NCI-H2029 treated with DMSO at 0.1 percent for 48 hours (cell line): ENCODE data around the gene TMEM120A.

Experiments
- DNase-seq: peaks from one replicate; lab custom pipeline; 2025; lab: John Stamatoyannopoulos, UW

The TMEM120A gene

GRCh38 chr7:75957021-75957736 is 37.2 kb downstream of the TMEM120A start:
- DNase-seq = no peak

DNA sequence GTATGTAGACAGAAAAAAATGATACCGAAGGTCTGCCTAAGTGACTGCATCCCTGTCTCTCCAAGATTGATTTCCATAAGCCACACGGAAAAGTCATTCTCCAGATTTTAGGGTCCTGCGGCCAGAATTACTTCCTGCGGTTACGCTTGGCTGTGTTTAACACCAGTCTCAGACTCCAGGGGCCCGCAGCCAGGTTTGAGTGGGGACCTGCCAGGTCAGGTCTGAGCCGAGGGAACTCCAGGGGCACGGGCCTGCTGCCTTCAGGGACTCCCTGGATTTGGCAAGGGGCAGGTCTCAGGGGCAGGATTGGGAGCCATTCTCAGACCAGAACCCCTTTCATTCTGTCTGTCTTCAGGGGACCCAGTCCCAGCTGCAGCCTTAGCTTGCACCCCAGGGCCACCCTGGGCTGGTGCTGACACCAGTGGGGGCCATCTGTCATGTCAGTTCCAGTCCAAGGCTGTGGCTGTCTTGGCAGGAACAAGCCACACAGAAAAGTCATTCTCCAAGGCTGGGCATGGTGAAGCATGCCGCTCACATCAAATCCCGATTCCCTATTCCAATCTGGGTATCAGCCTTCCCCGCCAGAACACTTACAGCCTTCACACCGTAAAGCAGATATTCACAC is 39.0 kb downstream of the TMEM120A start:
- no peak for DNase-seq

DNA sequence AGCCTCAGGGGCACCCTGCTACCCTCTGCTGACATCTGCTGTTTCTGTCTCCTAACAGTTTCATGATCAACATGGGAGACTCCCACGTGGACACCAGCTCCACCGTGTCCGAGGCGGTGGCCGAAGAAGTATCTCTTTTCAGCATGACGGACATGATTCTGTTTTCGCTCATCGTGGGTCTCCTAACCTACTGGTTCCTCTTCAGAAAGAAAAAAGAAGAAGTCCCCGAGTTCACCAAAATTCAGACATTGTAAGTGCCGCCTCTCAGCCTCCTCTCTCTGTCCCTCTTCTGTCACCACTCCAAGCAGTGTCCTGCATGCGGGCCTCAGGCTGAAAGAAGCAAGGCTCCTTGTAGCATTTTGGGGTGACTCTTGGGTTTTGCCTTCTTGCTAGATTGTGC is 40.5 kb downstream of the TMEM120A start:
- DNase-seq = no peak

DNA sequence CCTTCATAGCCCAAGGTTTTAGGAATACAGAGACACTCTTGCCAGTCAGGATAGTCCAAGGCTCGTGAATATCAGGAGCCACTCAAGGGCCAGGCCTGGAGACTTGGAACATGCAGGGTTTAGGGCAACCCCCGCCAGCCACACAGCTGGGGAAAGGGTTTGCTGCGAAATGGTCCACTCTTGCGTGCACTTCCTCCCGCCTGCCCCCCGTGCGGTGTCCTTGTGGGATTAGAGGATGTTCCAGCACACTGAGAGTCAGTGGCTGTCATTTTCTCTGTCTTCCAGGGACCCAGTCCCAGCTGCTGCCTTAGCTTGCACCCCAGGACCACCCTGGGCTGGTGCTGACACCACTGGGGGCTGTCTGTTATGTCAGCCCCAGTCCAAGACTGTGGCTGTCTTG is 41.0 kb downstream of the TMEM120A start:
- no peak for DNase-seq

- DNase-seq = no peak
Observed at GRCh38 chr7:75951506-75951905, 42.9 kb downstream of the TMEM120A start.

GRCh38 chr7:75950111-75950681 is 44.2 kb downstream of the TMEM120A start:
- DNase-seq = no peak

DNA sequence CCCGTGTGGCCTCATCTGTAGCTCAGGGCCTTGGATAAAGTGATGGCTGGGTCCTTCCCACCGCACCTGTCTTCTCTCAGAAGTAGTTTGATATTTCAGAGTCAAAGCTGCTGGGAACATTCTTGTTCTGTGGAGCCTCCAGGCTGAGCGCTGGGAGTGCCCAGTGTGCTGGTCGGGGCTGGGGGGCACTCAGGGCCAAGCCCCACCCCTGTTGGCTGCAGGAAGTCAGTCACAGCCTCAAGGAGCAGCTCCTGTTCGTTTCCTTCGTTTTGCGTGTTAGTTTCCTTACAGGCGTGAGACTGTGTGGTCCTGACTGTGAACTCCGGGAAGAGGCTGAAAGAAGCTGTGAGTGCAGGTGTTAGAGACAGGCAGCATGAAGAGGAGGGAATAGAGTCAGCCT is 46.2 kb downstream of the TMEM120A start:
- DNase-seq = no peak

- DNase-seq = no peak
Observed at GRCh38 chr7:75946207-75946855, 48.1 kb downstream of the TMEM120A start.

DNA sequence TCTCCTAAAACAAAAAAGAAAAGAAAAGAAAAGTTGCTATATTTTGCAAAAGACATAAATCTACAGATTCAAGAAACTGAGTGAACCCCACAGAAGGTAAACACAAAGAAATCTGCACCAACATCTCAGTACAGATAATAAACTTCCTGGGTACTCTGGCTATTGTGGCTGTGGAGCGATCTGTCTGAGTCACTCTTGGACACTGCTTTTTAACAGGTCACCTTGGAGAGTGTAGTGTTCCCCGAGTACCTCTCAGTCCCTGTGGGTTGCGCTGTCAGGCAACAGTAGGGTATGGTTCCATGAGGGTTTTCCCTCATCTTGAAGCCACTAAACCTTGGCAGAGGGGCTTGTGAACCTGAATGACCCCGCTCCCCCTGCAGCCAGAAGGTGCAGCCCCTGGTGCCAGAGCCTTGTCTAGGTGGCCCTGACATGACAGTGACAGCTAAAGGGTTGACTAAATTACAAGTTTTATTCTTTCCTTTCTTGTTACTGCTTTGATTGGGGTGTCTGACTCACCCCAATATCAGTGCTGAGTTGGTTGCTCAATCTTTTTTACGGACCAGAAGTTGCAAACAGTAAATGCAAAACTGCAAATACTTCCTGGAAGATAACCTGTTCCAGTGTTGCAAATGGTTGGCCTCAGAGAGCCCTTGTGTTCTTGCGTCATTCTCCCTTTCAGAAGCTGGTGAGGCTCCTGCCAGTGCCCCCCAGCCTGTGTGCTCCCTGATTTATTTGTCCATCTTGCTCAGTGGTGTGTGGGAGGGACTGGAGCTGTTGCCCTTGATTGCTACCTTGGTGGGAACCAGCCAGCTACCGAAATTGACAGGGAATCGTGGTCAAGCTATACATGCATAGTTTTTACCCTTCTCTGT is 48.9 kb downstream of the TMEM120A start:
- DNase-seq = no peak

GRCh38 chr7:75944507-75944906 is 49.9 kb downstream of the TMEM120A start:
- no peak for DNase-seq

DNA sequence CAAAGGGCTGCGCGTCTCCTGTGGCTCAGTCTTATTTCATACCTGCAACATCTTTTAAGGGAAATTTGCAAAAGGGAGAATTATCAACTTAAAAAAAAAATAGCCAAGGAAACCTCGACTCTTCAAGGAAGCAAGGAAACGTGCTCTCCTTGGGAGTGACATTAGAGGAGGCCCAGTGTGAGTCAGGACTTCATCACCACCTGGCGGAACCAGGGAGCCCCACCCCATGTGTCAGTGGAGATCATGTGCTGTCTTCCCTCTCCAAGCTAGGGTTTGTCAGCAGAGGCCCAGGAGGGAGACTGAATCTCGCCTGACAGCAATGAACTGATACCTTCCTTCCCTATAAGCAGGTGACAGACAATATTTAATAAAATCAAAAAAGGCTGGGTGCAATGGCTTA is 50.5 kb downstream of the TMEM120A start:
- no peak for DNase-seq

DNA sequence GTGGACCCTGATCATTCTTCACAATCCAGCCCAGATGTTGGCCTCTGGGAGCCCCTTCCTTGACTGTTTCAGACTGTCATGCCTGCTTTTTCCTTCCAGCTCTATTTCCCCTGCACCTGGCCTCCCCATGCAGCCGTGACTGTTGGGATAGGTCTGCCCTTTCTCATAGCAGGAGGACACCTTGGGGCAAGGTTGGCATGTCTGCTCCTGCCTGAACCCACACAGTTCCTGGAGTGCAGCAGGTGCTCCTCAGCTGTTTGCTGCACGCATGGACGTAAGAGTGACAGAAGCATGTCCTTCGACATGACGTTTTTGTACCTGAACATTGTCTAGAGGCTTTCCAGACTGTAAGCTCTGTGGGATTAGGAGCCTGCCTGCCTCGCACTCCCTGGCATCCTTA is 55.5 kb downstream of the TMEM120A start:
- no peak for DNase-seq

GRCh38 chr7:75937958-75938786 is 56.2 kb downstream of the TMEM120A start:
- no peak for DNase-seq
